IPS-18c (cell line): ENCODE measurements around the gene CD8B.
"Not testable (repeated sequence)": the region's sequence is repeated elsewhere in the genome, so short reads cannot be mapped to it uniquely, and the experiment has no call there.

Source experiments
- H3K4me3 ChIP-seq: 2 replicates; pipeline ENCODE4 v1.7.0; 2013; ENCODE audit warnings: low read depth, mild to moderate bottlenecking, low read length, moderate library complexity; ENCODE audit not compliant: insufficient read depth
- H3K9me3 ChIP-seq: one replicate; pipeline ENCODE4 v1.6.1; 2013; ENCODE audit warnings: mild to moderate bottlenecking, low read length, moderate library complexity; ENCODE audit not compliant: control insufficient read depth, insufficient read depth

CD8B gene

DNA sequence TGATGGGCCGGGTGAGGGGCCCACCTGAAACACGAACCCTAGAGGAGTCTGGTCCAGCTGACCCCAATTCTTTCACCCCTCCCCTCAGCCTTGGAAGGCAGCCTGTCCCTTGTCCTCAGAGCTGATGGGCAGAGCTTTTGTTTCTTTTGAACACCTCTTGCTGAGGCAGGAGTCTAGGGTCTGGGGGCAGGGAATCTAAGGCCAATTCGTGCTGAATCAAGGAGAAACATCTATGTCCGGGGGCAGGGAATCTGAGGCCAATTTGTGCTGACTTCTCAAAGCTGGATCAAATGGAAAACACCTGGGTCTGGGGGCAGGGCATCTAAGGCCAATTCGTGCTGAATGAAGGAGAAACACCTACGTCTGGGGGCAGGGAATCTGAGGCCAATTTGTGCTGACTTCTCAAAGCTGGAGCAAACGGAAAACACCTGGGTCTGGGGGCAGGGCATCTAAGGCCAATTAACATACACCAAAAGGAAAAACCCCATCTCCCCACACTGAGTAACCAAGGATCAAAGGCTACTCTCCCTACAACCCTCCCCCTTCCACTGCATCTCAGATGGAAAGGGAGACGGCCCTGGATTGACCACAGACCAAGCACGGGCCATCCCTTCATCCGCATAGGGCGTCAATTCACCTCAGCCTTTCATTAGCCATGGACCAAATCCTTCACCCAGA, 21.7 kb downstream of the CD8B start:
- H3K4me3 ChIP-seq, H3K9me3 ChIP-seq: not testable (repeated sequence)

DNA sequence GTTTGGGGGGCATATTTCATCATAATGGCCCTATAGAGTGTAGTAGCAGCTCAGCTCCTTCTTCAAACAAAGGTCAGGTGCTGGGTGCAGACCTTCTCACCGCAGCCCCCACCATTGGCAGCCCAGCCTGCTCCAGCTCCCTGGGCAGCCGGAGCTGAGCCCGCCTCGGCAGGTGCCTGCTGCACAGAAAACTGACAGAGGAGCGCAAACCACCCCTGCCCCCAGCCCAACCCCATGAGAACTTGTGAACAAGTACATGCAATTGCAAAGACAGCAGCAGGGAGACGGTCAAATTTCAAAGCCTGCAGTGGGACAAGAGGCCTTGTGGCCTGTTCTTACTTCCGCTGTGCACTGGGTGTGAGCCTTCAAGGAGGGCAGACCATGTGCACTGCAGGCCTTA, 22.2 kb downstream of the CD8B start:
- H3K4me3 ChIP-seq, H3K9me3 ChIP-seq: not testable (repeated sequence)

DNA sequence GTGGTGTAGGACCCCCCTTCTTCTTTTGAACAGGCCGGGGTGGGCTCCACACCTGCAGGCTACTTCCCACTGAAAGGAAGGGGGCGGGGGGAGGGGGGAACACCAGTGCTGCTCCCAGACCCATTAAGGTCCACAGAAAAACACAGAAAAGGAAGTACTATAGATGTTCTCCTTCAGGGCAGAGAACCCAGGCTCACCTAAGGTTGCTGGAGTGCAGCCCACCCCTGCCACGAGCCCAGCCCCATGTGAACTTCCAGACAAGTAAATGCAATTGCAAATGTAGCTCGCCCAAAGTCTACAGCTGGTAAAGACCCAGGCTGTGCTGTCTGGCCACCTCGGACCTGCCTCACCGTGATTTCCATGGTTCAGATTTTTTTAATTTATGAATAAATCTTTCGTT, 24.0 kb downstream of the CD8B start:
- not testable (repeated sequence) for H3K9me3 ChIP-seq, H3K4me3 ChIP-seq

DNA sequence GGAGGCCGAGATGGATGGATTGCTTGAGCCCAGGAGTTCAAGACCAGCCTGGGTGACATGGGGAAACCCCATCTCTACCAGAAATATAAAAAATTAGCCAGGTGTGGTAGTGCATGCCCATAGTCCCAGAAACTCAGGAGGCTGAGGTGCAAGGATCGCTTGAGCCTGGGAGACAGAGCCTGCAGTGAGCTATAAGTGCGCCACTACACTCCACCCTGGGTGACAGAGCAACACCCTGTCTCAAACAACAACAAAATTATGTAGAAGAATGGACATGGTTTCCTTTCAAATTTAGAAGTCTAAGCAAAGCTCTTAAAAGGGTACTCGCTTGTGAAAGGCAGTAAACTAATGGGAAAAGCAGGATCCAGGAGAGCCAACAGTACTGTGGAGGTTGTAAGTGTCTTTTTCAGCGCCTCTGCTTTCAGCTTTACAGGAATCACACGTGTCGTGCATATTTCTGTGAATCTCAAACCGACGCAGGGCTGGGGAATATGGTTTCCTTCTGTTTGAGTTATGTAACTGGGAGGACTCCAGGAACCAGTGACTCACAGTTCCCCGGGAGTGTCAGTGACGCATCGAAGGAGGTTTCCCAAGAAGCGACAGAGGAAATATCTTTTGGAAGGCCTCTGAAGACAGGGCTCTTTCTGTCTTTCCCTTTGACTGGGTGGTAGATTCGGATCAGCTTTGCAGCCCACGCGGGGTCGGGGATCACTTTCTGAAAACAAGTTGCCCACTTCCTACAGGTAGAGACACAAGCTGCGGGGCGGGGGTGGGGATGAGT, 24.6 kb downstream of the CD8B start:
- not testable (repeated sequence) for H3K9me3 ChIP-seq, H3K4me3 ChIP-seq

DNA sequence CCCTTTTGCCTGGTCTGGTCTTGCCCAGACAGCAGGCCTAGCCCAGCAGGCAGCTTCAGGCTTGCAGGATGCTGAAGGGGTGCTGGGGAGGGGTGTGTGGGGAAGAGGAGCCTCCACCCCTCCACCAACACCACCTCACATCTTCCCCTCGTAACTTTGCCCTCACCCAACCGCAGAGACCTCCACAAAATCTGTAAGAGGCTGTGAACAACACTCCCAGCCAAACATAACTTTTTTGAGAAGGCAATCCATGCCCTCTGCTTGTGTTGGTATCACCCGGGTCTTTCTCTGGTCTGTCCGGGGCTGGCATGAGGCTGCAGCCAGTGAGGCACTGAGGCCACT, 26.2 kb downstream of the CD8B start:
- H3K4me3 ChIP-seq, H3K9me3 ChIP-seq: not testable (repeated sequence)

DNA sequence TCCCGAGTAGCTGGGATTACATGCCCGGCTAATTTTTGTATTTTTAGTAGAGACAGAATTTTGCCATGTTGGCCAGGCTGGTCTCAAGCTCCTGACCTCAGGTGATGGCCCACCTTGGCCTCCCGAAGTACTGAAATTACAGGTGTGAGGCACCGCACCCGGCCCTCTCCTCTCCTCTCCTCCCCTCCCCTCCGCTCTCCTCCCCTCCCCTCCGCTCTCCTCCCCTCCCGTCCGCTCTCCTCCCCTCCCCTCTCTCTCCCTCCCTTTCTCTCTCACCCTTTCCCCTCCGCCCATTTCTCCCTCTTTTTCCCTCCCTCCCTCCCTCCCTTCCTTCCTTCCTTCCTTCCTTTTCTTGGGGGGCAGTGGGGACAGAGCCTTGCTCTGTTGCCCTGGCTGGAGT, 28.4 kb downstream of the CD8B start:
- no peak overlapping the region for H3K4me3 ChIP-seq
- no peaks in the 10 kb centered on the region for H3K9me3 ChIP-seq

DNA sequence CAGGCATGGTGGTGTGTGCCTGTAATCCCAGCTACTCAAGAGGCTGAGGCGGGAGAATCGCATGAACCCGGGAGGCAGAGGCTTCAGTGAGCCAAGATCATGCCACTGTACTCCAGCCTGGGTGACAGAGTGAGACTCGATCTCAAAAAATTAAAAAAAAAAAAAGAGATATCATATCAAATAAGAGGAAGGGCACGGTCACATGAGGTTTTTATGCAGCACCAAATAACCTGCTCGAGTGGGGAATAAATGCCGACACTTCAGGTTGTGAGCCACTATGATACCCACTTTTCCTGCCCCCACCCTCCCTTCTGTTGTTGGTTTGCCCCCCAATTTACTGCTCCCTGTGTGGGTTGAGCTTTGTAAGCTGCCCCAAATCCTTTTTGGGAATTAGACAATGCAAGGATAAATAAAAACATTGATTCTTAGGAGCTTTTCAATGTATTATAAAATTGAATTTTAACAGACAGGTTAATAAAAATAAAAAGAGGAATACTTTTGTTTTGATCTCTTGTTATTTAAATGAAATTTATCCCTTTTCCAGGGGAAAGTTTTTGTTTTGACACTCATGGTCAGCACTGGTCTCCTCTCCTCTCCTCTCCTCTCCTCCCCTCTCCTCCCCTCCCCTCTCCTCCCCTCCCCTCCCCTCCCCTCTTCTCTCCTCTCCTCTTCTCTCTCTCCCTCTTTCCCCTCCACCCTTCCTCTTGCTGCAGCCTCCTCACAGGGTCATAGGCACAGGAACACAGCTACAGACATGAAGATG, 29.2 kb downstream of the CD8B start:
- Histone ChIP-seq H3K9me3 (no peaks in the 10 kb centered on the region), H3K4me3 (no peak overlapping the region)

DNA sequence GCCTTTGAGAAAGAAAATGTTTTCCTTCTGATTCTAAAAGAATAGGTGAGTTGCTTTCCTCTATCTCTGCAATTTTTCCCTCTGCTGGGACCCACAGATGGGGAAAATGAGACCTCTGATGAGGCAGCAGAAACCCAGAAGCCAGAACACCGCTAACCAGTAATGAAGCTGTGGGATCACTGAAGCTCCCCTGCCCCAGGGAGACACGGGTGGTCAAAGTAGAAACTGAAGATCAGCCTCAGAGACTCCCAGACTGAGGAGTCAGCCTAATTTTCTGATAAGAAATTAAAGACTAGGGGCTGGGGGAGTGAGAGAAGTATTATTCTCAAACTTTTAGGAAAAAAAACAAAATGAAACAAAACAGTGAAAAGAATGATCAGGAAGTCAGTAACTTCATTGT, 30.1 kb downstream of the CD8B start:
- H3K4me3 ChIP-seq = no peak overlapping the region

DNA sequence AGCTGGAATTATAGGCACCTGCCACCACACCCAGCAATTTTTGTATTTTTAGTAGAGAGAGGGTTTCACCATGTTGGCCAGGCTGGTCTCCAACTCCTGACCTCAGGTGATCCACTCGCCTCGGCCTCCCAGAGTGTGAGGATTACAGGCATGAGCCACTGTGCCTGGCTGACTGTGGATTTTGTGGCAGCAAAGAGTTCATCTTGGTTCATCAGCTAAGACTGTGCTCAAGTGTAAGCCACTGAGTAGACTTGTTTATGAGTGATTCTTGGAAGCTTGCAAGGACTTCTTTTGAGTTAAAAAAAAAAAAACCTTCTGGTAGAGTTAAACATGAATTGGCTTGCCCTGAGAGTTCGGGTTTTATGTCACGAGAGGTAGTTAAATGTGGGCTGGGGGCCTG, 34.7 kb downstream of the CD8B start:
- Histone ChIP-seq H3K9me3 (no peaks in the 10 kb centered on the region), H3K4me3 (no peak overlapping the region)

More for the DNA sequence above, 30.1 kb downstream of the CD8B start:
- H3K9me3 ChIP-seq = no peaks in the 10 kb centered on the region

DNA sequence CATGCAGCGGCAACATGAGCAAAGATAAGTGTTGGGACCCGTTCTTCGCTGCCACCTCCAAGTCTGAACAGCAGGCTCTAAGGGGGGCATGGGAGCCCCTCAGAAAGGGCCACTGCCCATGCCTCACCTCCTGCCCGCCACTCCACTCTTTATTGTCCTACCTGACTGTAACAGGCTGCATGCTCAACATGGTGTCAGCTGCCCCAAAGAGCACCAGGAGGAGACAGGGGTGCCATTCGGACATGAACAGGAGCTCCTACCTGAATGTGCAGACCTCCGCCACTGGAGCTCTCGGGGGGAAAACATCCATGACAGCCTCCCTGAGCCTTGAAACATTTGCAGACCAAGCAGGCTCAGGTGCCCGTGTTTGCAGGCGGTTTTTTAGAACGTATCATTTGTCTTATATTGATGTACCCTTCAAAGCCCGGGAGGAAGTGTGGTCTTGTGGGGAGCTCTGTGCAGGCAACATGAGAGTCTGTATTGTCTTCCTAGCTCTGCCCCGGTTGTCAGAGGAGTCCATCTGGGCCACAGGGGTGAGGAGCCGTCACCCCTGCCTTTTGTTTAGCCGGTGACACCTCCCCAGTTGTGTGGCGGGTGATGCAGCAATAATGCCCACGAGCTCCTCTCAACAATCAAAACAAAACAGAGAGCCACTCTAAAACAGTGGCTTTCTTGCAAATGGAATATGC, 35.8 kb downstream of the CD8B start:
- H3K9me3 ChIP-seq = no peaks in the 10 kb centered on the region

DNA sequence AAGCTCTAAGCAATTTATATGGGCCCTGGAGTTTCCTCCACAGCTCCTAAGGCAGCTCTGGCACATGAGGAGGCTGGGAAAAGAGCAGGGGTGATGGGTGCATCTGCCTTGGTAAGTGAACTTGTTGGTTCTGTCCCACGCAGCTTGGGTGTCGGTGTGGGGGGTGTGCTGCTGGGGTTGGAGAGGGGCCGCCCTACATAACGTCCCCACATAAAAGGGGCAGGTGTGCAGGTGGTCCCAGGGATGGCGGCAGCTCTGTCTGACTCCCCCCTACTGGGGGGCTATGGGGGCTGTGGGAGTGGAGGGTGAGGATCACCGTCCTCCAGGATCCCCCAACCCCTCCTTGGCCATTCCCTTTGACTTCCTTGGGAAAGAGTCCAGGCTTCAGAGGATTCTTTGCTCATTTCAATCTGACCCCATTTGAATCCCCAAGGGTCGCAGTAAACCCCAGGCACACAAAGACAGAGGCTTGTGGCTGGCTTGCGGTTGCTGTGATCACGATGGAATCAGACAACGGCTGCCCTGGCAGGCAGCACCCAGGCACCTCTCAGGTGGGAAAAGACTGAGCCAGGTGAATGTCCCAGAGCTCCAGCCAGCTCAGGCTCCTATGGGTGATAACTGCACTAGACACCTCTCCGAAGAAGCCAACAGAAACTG, 36.5 kb downstream of the CD8B start:
- no peak overlapping the region for H3K4me3 ChIP-seq
- H3K9me3 ChIP-seq = no peaks in the 10 kb centered on the region

More for the DNA sequence above, 35.8 kb downstream of the CD8B start:
- no peak overlapping the region for H3K4me3 ChIP-seq

DNA sequence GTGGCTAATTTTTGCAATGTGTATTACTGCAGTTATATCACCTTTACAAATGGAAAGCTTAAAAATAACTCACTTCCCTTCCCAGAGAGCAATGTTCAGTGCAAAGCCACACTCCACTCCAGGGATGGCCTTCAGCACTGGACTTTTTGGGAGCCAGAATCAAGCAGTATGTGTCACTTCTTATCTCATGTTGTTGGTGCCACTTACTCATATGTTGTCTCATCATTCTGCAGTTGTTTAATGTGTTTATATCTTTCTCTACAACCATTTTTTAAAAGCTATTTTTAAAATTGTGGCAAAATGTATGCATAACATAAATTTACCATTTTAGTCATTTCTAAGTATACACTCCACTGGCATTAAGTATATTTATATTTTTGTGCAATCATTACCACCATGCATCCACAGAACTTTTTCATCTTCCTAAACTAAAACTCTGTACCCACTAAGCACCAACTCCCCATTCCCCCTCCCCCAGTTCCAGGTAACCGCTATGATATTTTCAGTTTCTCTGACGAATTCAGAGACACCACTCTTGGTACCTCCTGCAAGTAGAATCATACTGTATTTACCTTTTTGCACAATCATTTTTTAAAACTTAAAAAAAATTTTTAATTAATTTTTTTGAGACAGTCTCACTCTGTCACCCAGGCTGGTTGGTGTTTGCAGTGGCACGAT, 38.9 kb downstream of the CD8B start:
- H3K4me3 ChIP-seq = no peak overlapping the region
- H3K9me3 ChIP-seq = no peaks in the 10 kb centered on the region

DNA sequence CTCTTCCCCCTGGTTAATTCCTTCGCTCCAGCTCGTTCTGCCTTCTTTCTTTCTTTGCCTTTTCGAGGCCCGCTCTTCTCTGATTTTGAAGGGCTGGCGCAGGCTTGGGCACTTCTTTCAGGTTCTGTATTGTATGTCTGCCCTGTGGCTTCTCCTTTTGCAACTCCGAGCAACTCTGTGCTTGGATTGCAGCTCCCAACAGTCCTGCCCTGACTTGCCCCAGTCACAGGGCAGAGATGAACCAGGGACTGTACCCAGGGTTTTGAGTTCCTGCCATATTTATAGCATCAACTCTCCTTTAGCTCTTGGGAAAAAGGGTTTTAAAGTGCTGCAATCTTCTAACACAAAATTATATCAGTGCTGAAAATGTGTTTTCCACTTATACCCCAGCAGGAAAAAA, 39.8 kb downstream of the CD8B start:
- Histone ChIP-seq H3K9me3 (no peaks in the 10 kb centered on the region), H3K4me3 (no peak overlapping the region)

DNA sequence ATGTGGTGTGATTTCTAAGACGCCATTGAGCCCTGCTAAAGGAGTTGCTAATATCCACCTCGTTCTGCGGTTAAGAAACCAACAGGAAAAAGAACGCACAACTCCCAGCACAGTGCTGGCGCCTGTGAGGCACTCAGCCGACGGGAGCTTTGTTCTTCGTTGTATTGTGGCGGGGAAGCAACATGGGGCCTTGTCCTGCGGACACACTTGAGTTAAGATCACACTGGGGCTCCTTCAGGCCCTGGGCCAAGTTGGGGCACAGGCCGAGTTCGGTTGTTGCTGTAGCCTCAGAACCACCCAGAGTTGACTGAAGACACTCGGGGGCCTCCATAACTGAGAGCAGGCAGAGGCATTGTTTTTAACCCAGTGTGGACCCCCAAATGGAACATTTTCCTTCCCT, 40.4 kb downstream of the CD8B start:
- H3K4me3 ChIP-seq = no peak overlapping the region
- H3K9me3 ChIP-seq = no peaks in the 10 kb centered on the region

DNA sequence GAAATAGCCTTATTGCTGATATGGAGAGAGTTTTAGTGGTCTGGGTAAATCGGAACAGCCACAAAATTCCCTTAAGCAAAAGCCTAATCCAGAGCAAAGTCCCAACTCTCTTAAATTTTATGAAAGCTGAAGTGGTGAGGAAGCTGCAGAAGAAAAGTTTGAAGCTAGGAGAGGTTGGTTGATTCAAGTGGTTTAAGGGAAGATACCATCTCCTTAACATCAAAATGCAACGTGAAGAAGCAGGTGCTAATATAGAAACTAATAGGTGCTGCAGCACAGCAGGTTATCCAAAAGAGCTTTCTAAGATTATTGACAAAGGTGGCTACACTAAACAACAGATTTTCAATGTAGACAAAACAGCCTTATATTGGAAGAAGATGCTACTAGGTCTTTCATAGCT, 42.7 kb downstream of the CD8B start:
- no peak overlapping the region for H3K4me3 ChIP-seq
- H3K9me3 ChIP-seq = no peaks in the 10 kb centered on the region

DNA sequence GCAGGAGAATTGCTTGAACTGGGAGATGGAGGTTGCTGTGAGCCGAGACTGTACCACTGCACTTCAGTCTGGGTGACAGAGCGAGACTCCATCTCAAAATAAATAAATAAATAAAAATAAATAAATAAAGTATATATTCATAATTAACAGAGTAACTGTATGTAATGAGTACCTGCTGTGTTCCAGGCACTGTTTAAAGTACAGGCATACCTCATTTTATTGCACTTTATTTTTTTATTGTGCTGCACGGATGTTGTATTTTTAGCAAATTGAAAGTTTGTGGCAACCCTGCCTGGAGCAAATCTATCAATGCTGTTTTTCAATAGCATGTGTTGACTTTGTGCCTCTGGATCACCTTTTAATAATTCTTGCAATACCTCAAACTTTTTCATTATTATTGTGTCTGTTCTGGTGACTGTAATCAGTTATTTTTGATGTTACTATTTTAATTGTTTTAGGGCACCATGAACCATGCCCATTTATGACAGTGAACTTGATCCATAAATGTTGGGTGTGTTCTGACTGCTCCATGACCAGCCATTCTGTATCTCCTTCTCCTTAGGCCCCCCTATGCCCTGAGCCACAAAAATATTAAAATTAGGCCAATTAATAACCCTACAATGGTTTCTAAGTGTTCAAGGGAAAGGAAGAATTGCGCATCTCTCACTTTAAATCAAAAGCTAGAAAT, 43.4 kb downstream of the CD8B start:
- Histone ChIP-seq H3K4me3 (no peak overlapping the region), H3K9me3 (no peaks in the 10 kb centered on the region)
